Measurements from ENCODE around the gene TNFSF12.

Gene TNFSF12, protein sequence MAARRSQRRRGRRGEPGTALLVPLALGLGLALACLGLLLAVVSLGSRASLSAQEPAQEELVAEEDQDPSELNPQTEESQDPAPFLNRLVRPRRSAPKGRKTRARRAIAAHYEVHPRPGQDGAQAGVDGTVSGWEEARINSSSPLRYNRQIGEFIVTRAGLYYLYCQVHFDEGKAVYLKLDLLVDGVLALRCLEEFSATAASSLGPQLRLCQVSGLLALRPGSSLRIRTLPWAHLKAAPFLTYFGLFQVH

GRCh38 chr17:7548585-7549400 lies at the start of gene TNFSF12:
Gene TNFSF12, plus strand, starts transcription at chr17:7549058. Its CDS starts 96 bp downstream, at chr17:7549154.
- peak; percentile 80 for DNase-seq (ENCODE audit: low spot score)

- DNase-seq (ENCODE audit: low spot score): no peak
These were observed 49.7 kb upstream of the TNFSF12 start for GRCh38 chr17:7499161-7499560.

DNA sequence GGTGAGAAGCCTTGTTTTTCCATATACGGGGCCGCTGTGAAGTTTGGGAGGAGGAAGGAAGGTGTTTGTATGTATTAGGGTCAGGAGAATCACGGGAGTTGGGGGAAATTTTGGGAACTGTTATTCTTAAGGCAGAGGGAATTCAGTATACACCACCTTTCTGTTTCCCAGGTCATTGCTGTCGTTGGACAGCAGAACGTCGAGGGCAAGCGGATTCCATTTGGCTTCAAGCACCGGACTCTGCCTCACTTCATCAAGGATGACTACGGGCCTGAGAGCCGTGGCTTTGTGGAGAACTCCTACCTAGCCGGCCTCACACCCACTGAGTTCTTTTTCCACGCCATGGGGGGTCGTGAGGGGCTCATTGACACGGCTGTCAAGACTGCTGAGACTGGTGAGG lies 47.1 kb upstream of the TNFSF12 start:
- DNase-seq (ENCODE audit: low spot score): no peak

DNA sequence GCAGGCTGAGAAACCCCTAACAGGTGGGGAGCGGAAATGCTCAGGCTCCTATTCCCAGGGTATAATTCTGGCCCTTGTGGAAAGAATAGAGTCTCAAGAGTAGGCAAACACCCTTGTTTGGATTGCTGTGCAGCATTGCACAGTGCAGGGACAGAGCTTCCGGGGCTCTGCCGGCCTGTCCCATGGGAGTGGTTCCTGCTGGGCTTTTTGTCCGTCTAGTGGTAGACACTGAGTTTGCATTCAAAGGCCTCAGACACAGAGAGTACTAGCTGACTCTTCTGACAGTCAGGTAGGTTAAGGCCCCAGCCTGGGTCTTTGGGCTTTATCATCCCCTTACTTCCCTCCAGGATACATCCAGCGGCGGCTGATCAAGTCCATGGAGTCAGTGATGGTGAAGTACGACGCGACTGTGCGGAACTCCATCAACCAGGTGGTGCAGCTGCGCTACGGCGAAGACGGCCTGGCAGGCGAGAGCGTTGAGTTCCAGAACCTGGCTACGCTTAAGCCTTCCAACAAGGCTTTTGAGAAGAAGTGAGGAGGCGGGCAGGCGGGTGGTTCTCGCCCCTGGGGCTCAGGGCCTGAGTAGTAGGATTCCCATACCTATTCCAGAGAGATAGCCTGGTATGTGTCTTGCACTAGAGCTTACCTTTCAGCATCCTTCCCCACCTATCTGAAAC lies 46.5 kb upstream of the TNFSF12 start:
- no peak for DNase-seq (ENCODE audit: low spot score)

- DNase-seq (ENCODE audit: low spot score): no peak
These were observed 45.9 kb upstream of the TNFSF12 start for GRCh38 chr17:7502987-7503386.

DNA sequence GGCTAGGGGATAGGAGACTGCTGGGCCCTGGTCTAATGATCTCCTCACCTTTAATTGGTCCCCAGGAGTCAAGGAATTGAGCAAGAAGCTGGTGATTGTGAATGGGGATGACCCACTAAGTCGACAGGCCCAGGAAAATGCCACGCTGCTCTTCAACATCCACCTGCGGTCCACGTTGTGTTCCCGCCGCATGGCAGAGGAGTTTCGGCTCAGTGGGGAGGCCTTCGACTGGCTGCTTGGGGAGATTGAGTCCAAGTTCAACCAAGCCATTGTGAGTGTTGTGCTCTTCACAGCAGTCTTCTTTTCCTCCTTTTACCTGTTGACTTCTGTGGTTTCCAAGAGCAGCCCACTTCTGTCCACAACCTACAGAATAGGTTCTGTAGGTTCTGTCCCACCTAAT lies 45.3 kb upstream of the TNFSF12 start:
- no peak for DNase-seq (ENCODE audit: low spot score)

GRCh38 chr17:7508145-7508544 lies 40.7 kb upstream of the TNFSF12 start:
- no peak for DNase-seq (ENCODE audit: low spot score)

- no peak for DNase-seq (ENCODE audit: low spot score)
These were observed 40.0 kb upstream of the TNFSF12 start for GRCh38 chr17:7508846-7509245.

GRCh38 chr17:7509937-7510336 lies 38.9 kb upstream of the TNFSF12 start:
- DNase-seq (ENCODE audit: low spot score): no peak

DNA sequence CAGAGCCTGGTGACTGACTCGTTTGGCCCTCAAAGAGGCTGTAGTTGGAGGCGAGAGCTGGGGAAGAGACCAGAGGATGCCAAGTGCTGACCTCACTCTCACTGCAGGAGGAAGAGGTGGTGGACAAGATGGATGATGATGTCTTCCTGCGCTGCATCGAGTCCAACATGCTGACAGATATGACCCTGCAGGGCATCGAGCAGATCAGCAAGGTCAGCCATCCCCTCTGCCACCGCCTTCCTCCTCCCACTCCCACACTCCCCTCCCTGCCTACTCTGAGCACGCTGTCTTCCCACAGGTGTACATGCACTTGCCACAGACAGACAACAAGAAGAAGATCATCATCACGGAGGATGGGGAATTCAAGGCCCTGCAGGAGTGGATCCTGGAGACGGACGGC lies 37.8 kb upstream of the TNFSF12 start:
- DNase-seq (ENCODE audit: low spot score): no peak

DNA sequence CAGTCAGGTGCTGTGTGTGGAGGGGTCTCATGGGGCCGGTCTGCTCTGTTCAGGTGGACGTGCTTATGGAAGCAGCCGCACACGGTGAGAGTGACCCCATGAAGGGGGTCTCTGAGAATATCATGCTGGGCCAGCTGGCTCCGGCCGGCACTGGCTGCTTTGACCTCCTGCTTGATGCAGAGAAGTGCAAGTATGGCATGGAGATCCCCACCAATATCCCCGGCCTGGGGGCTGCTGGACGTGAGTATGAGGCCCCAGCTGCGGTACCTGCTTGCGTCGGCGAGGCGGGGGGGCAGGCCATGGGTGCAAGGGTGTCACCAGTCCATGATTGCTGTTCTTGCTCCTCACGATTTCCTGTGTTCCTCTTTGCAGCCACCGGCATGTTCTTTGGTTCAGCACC lies 36.8 kb upstream of the TNFSF12 start:
- no peak for DNase-seq (ENCODE audit: low spot score)

DNA sequence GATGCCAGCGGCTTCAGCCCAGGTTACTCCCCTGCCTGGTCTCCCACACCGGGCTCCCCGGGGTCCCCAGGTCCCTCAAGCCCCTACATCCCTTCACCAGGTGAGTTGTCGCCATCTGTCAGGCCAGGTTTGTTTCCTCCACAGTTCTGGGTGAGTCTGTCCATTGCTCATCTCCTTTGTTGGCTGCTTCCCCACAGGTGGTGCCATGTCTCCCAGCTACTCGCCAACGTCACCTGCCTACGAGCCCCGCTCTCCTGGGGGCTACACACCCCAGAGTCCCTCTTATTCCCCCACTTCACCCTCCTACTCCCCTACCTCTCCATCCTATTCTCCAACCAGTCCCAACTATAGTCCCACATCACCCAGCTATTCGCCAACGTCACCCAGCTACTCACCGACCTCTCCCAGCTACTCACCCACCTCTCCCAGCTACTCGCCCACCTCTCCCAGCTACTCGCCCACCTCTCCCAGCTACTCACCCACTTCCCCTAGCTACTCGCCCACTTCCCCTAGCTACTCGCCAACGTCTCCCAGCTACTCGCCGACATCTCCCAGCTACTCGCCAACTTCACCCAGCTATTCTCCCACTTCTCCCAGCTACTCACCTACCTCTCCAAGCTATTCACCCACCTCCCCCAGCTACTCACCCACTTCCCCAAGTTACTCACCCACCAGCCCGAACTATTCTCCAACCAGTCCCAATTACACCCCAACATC lies 35.9 kb upstream of the TNFSF12 start:
- no peak for DNase-seq (ENCODE audit: low spot score)

- no peak for DNase-seq (ENCODE audit: low spot score)
These were observed 34.9 kb upstream of the TNFSF12 start for GRCh38 chr17:7513850-7514419.

DNA sequence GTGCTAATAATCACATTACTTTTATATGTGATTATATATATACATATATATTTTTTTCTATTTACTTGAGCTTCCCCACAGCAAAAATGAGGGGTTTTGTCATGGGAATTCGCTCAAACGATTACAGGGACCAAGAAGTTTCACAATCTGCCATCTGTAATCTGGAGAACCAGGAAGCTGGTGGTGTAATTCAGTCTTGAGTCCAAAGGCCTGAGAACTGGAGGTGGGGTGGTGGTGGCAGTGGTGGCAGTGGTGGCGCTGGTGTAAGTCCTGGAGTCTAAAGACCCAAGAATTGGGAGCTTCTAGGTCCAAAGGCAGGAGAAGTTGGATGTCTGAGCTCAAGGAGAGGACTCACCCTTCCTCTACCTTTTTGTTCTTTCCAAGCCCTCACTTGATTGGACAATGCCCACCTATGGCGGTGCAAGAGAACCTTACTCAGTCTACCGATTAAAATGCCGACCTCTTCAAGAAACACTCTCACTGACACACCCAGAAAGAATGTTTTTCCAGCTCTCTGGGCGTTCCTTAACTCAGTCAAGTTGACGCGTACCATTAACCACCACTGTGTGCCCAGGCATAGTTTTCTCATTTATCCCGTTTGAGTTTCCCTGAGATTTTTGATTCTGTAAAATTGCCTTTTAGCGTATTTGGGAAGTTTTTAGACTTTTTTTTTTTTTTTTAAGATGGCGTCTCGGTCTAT lies 32.8 kb upstream of the TNFSF12 start:
- no peak for DNase-seq (ENCODE audit: low spot score)

DNA sequence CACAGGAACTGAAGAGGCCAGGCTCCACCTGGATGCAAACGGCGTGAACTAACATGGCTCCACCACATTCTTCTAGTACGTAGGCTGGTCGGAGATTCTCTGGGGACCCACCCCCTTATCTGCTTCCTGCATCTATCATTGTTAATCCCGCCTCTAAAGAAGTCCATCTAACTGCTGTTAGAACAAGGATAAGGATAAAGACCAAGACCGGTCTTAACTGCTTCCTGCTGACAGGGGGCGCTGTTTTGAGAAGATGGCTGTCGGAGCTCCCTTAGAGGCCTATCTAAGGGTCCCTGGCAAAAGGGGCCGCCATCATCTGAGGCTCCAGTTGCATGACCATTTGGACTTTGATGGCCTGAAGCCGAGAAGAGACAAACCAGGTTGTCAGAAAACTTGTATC lies 25.8 kb upstream of the TNFSF12 start:
- no peak for DNase-seq (ENCODE audit: low spot score)

DNA sequence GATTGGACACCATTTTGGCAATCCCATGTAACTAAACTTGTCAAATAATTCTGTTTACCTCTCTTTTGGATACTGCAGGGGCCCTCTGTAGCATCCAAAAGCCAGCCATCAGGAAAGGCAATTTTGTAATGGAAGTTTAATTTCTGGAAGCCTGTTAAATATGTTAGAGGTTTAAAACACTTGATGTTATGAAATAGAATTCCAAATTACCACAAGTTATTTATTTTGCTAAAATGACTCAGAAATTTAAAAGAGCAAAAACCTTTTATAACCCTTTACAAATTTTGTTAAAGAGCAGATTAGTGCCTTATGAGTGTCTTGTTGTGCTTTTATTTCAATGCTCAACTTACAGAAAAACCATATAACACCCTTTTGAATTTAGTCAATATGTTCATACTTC lies 20.0 kb upstream of the TNFSF12 start:
- no peak for DNase-seq (ENCODE audit: low spot score)

- no peak for DNase-seq (ENCODE audit: low spot score)
These were observed 18.6 kb upstream of the TNFSF12 start for GRCh38 chr17:7530023-7530900.

- no peak for DNase-seq (ENCODE audit: low spot score)
These were observed 10.8 kb upstream of the TNFSF12 start for GRCh38 chr17:7538050-7538449.

- DNase-seq (ENCODE audit: low spot score): no peak
These were observed 9.8 kb upstream of the TNFSF12 start for GRCh38 chr17:7538891-7539545.

DNA sequence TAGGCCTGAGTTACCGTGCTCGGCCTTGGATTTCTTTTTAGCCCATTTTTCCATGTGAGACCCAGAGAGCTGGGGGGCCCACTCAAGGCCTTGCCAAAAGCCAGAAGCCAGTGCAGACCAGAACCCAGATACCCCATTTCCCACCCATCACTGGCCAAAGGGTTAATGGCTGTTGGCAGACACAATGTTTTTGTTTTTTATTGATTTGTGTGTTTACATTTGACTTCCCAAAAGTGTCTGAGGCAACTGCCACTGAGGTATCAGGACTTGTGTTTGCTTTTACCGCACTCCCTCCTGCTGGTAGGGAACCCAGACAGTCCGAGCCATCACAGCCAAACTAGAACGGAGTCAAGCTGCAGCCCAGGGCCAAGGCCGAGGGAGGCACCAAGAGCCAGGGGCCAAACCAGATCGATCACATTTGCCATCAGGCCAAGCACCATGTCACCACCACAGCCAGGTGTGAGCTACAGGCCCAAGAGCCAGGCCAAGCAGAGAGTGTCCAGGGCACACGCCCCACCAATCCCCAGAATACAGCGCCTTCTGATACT lies 7.7 kb upstream of the TNFSF12 start:
- DNase-seq (ENCODE audit: low spot score): no peak

All from left forelimb (tissue), 1 donor.